Liver (tissue), 3 donors: ENCODE data around the gene YIPF2.

Experiments
- JUND ChIP-seq, 2 donors: IDR thresholded peaks; 2 replicates each; pipeline ENCODE4 v1.6.1; 2016; ENCODE audit warnings: antibody characterized with exemption in 2 of 2
- YY1 ChIP-seq: IDR thresholded peaks from 2 replicates; pipeline ENCODE4 v1.6.1; 2016; ENCODE audit warnings: antibody characterized with exemption, mild to moderate bottlenecking
- TF ChIP-seq, protein P1 (sequence below): fragments of 150-350 bp; IDR thresholded peaks from 2 replicates; pipeline ENCODE4 v1.5.1; 2017; ENCODE audit warnings: improper control_type of control experiment, low read depth, low read length; ENCODE audit not compliant: missing input control
- donor health status: healthy.
- donor health status: healthy.

DNA sequence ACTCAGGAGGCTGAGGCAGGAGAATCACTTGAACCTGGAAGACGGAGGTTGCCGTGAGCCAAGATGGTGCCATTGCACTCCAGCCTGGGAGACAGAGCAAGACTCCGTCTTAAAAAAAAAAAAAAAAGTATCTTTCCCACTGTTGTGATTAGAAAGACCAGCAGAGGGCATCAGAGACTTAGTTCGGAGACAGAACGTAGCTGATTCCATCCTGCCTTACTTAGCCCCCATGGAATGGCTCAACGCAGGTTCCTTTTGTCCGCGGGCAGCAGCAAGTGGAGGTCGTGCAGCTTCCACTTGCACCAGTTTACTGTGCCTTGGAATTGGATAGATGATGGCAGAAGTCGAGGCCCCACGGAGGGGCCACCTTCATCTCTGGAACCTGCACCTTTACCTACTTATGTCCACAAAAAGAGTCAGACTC, 8.2 kb upstream of the YIPF2 start:
- TF ChIP-seq, protein P1, sequence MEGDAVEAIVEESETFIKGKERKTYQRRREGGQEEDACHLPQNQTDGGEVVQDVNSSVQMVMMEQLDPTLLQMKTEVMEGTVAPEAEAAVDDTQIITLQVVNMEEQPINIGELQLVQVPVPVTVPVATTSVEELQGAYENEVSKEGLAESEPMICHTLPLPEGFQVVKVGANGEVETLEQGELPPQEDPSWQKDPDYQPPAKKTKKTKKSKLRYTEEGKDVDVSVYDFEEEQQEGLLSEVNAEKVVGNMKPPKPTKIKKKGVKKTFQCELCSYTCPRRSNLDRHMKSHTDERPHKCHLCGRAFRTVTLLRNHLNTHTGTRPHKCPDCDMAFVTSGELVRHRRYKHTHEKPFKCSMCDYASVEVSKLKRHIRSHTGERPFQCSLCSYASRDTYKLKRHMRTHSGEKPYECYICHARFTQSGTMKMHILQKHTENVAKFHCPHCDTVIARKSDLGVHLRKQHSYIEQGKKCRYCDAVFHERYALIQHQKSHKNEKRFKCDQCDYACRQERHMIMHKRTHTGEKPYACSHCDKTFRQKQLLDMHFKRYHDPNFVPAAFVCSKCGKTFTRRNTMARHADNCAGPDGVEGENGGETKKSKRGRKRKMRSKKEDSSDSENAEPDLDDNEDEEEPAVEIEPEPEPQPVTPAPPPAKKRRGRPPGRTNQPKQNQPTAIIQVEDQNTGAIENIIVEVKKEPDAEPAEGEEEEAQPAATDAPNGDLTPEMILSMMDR: peak; percentile 55
- TF ChIP-seq JUND (IDR thresholded peaks at IDR 0.05): no peak
- TF ChIP-seq YY1: no peak
